Liver (tissue), 9 donors: ENCODE data around the gene PIGV. TPM values are rescaled to one million over a fixed set of nuclear protein-coding genes. Genes with fewer than 3 reads are reported as not detected.

Source experiments
- DNase-seq: peaks from one replicate; pipeline ENCODE4 v3.0.0-alpha.2; 2017; ENCODE audit warnings: low spot score
- H3K27ac ChIP-seq, 2 donors: one replicate each; pipeline ENCODE4 v1.7.0; 2013; ENCODE audit warnings: inconsistent platforms in 2 of 2, low read length in 2 of 2, control low read depth in 1 of 2, low read depth in 1 of 2, mild to moderate bottlenecking in 1 of 2
- H3K27me3 ChIP-seq, 4 donors: one replicate each; pipeline versions ENCODE4 v1.6.1 to v1.7.0; 2013; ENCODE audit warnings: low read length in 3 of 4, inconsistent platforms in 1 of 4, mild to moderate bottlenecking in 1 of 4, moderate library complexity in 1 of 4; ENCODE audit not compliant: control insufficient read depth in 4 of 4, insufficient read depth in 4 of 4
- H3K36me3 ChIP-seq, 4 donors: one replicate each; pipeline versions ENCODE4 v1.6.1 to v1.7.0; 2013; ENCODE audit warnings: low read length in 3 of 4, mild to moderate bottlenecking in 3 of 4, low read depth in 1 of 4, moderate library complexity in 1 of 4; ENCODE audit not compliant: control insufficient read depth in 4 of 4, insufficient read depth in 3 of 4
- H3K4me1 ChIP-seq, 4 donors: one replicate each; pipeline versions ENCODE4 v1.6.1 to v1.7.0; 2013; ENCODE audit warnings: low read length in 3 of 4, mild to moderate bottlenecking in 3 of 4, moderate library complexity in 1 of 4; ENCODE audit not compliant: control insufficient read depth in 4 of 4, insufficient read depth in 4 of 4
- H3K4me3 ChIP-seq, 3 donors: one replicate each; pipeline versions ENCODE4 v1.6.1 to v1.7.0; 2013; ENCODE audit warnings: low read length in 3 of 3, control low read depth in 1 of 3, low read depth in 1 of 3, mild to moderate bottlenecking in 1 of 3
- H3K9ac ChIP-seq, 2 donors: one replicate each; pipeline ENCODE4 v1.7.0; 2013; ENCODE audit warnings: low read length in 2 of 2, mild to moderate bottlenecking in 2 of 2, moderate library complexity in 2 of 2, control low read depth in 1 of 2, low read depth in 1 of 2
- H3K9me3 ChIP-seq, 4 donors: one replicate each; pipeline versions ENCODE4 v1.6.1 to v1.7.0; 2013; ENCODE audit warnings: low read length in 3 of 4; ENCODE audit not compliant: control insufficient read depth in 4 of 4
- ATF3 ChIP-seq: IDR thresholded peaks from 2 replicates; pipeline ENCODE4 v1.6.1; 2016; ENCODE audit warnings: antibody characterized with exemption
- FOXA1 ChIP-seq: IDR thresholded peaks from 2 replicates; pipeline ENCODE4 v1.6.1; 2016; ENCODE audit warnings: antibody characterized with exemption
- FOXA2 ChIP-seq: IDR thresholded peaks from 2 replicates; pipeline ENCODE4 v1.6.1; 2016; ENCODE audit warnings: antibody characterized with exemption
- GABPA ChIP-seq, 2 donors: IDR thresholded peaks in 1 of 2; conservative IDR thresholded peaks in 1 of 2; 2 replicates each; pipeline ENCODE4 v1.6.1; 2016; ENCODE audit warnings: antibody characterized with exemption in 2 of 2, mild to moderate bottlenecking in 1 of 2, moderate library complexity in 1 of 2
- HNF4A ChIP-seq, 2 donors: conservative IDR thresholded peaks; 2 replicates each; pipeline ENCODE4 v1.6.1; 2016; ENCODE audit warnings: antibody characterized with exemption in 2 of 2, mild to moderate bottlenecking in 2 of 2
- HNF4G ChIP-seq: IDR thresholded peaks from 2 replicates; pipeline ENCODE4 v1.6.1; 2016; ENCODE audit warnings: antibody characterized with exemption
- JUND ChIP-seq, 2 donors: IDR thresholded peaks; 2 replicates each; pipeline ENCODE4 v1.6.1; 2016; ENCODE audit warnings: antibody characterized with exemption in 2 of 2
- MAX ChIP-seq: IDR thresholded peaks from 2 replicates; pipeline ENCODE4 v1.6.1; 2016; ENCODE audit warnings: antibody characterized with exemption
- NR2F2 ChIP-seq: IDR thresholded peaks from 2 replicates; pipeline ENCODE4 v1.6.1; 2016; ENCODE audit warnings: antibody characterized with exemption
- RAD21 ChIP-seq, 2 donors: IDR thresholded peaks; 2 replicates each; pipeline ENCODE4 v1.6.1; 2016; ENCODE audit warnings: antibody characterized with exemption in 2 of 2, mild to moderate bottlenecking in 2 of 2
- REST ChIP-seq: IDR thresholded peaks from 2 replicates; pipeline ENCODE4 v1.6.1; 2016; ENCODE audit warnings: antibody characterized with exemption, mild to moderate bottlenecking
- RXRA ChIP-seq, 2 donors: IDR thresholded peaks; 2 replicates each; pipeline ENCODE4 v1.6.1; 2017 to 2018; ENCODE audit warnings: antibody characterized with exemption in 2 of 2, mild to moderate bottlenecking in 1 of 2
- SP1 ChIP-seq: IDR thresholded peaks from 2 replicates; pipeline ENCODE4 v1.6.1; 2018; ENCODE audit warnings: antibody characterized with exemption, mild to moderate bottlenecking
- TAF1 ChIP-seq: conservative IDR thresholded peaks from 2 replicates; pipeline ENCODE4 v1.6.1; 2016; ENCODE audit warnings: antibody characterized with exemption, mild to moderate bottlenecking
- YY1 ChIP-seq: IDR thresholded peaks from 2 replicates; pipeline ENCODE4 v1.6.1; 2016; ENCODE audit warnings: antibody characterized with exemption, mild to moderate bottlenecking
- WGBS: extraction: QIAGEN DNeasy Blood & Tissue Kit; methylation state at CpG from one replicate; pipeline ENCODE4 v1.1.7; 2013; 5-methylcytosine and 5-hydroxymethylcytosine counted together
- polyA plus RNA-seq, 2 donors: library from polyadenylated mRNA; stranded (reverse) in 1 of 2; unstranded in 1 of 2; fragments of 200-250 nt in 1 of 2; fragments of >200 nt in 1 of 2; fragmentation: Nextera tagmentation in 1 of 2; extraction: Ambion mirVana in 1 of 2; gene quantifications; one replicate each; pipeline versions ENCODE4 v1.2.1 to v1.2.3, GENCODE V29; 2013 to 2015
- total RNA-seq, 2 donors: library from RNA; depleted of rRNA; stranded (reverse); fragments of >200 nt; gene quantifications; one replicate each; pipeline ENCODE4 v1.2.3, GENCODE V29; 2014
- TF ChIP-seq, protein P1 (sequence below): fragments of 150-350 bp; IDR thresholded peaks from 2 replicates; pipeline ENCODE4 v1.5.1; 2017; ENCODE audit warnings: improper control_type of control experiment, low read depth, low read length; ENCODE audit not compliant: missing input control
- donor health status: healthy.
- donor health status: healthy.
- donor health status: healthy.
- donor health status: healthy.
- donor health status: healthy.

PIGV gene
- total and polyA plus RNA-seq, 4 donors, result 13.9 to 24.3 (median 14.8) TPM

DNA sequence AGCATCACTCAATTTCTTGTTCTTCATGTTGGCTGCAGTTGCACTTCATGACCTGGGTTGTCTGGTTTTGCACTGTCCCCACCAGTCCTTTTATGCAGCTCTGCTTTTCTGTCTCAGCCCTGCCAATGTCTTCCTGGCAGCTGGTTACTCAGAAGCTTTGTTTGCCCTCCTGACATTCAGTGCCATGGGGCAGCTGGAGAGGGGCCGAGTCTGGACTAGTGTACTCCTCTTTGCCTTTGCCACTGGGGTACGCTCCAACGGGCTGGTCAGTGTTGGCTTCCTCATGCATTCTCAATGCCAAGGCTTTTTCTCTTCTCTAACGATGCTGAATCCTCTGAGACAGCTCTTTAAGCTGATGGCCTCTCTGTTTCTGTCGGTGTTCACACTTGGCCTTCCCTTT, 6.6 kb downstream of the PIGV start (continued):
- no peak for TF ChIP-seq REST

DNA sequence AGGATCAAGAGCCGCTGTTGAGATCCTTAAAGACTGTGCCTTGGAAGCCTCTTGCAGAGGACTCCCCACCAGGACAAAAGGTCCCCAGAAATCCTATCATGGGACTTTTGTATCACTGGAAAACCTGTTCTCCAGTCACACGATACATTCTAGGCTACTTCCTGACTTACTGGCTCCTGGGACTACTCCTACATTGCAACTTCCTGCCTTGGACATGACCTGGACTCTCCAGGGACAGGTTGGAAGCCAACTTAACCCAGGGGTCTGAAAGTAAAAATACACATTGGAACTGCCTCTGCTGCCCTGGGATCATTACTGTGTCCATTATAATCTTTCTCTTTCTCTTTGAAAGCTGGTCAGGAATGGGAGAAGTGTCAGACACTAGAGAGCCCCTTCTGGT, 9.9 kb downstream of the PIGV start:
- Histone ChIP-seq H3K36me3 (peaks cover 0 to 9% (median 6%) of the 10 kb centered on the region in 4 donors), H3K4me3 (no peak overlapping the region), H3K27me3 (no peaks in the 10 kb centered on the region), H3K27ac (peak overlapping the region in 1 of 2 donors; percentile 52), H3K9ac (no peak overlapping the region), H3K4me1 (peaks cover 18 to 63% (median 47%) of the 10 kb centered on the region in 4 donors), H3K9me3 (no peaks in the 10 kb centered on the region)
- DNase-seq, result no peak
- WGBS, result 90% methylated on average over 2 of the region's 2 CpGs
- TF ChIP-seq HNF4G, result no peak
- TF ChIP-seq YY1, result no peak
- no peak for TF ChIP-seq JUND (IDR thresholded peaks at IDR 0.05)
- TF ChIP-seq MAX, result no peak
- no peak for TF ChIP-seq FOXA1
- TF ChIP-seq HNF4A (conservative IDR thresholded peaks at IDR 0.05), result no peak
- TF ChIP-seq SP1, result no peak
- TF ChIP-seq, protein P1, sequence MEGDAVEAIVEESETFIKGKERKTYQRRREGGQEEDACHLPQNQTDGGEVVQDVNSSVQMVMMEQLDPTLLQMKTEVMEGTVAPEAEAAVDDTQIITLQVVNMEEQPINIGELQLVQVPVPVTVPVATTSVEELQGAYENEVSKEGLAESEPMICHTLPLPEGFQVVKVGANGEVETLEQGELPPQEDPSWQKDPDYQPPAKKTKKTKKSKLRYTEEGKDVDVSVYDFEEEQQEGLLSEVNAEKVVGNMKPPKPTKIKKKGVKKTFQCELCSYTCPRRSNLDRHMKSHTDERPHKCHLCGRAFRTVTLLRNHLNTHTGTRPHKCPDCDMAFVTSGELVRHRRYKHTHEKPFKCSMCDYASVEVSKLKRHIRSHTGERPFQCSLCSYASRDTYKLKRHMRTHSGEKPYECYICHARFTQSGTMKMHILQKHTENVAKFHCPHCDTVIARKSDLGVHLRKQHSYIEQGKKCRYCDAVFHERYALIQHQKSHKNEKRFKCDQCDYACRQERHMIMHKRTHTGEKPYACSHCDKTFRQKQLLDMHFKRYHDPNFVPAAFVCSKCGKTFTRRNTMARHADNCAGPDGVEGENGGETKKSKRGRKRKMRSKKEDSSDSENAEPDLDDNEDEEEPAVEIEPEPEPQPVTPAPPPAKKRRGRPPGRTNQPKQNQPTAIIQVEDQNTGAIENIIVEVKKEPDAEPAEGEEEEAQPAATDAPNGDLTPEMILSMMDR, result no peak
- TF ChIP-seq ATF3, result no peak

GRCh38 chr1:26799479-26800142, 11.9 kb downstream of the PIGV start:
- Histone ChIP-seq H3K4me1 (peaks cover 12 to 43% (median 33%) of the 10 kb centered on the region in 4 donors), H3K4me3 (peak overlapping the region in 1 of 3 donors; percentile 11), H3K9ac (peak overlapping the region in 1 of 2 donors; percentile 44), H3K9me3 (no peaks in the 10 kb centered on the region), H3K27ac (peak overlapping the region; percentile 89 to 98), H3K27me3 (no peaks in the 10 kb centered on the region), H3K36me3 (peaks cover 0 to 4% (median 2%) of the 10 kb centered on the region in 4 donors)
- no peak for DNase-seq
- WGBS, result 27% methylated on average over 5 of the region's 5 CpGs
- TF ChIP-seq FOXA2, result peak; percentile 72
- peak in 1 of 2 donors; percentile 86 for TF ChIP-seq JUND (IDR thresholded peaks at IDR 0.05)
- TF ChIP-seq, protein P1, result no peak
- peak; percentile 91 for TF ChIP-seq SP1
- no peak for TF ChIP-seq ATF3
- TF ChIP-seq REST, result peak; percentile 56
- peak; percentile 72 to 82 for TF ChIP-seq HNF4A (conservative IDR thresholded peaks at IDR 0.05)
- TF ChIP-seq TAF1, result no peak
- peak; percentile 47 to 57 for TF ChIP-seq RAD21 (IDR thresholded peaks at IDR 0.05)
- TF ChIP-seq GABPA (IDR thresholded peaks at IDR 0.05 in 1 of 2, conservative IDR thresholded peaks at IDR 0.05 in 1 of 2), result no peak
- peak; percentile 74 for TF ChIP-seq MAX
- TF ChIP-seq RXRA (IDR thresholded peaks at IDR 0.05), result peak; percentile 87 to 96
- TF ChIP-seq FOXA1, result peak; percentile 70
- TF ChIP-seq HNF4G, result no peak
- TF ChIP-seq NR2F2, result peak; percentile 25
